A549 (cell line): ENCODE results near the gene CENPQ.

Source experiments
- CHD2 ChIP-seq: fragments of 150-350 bp; IDR thresholded peaks from 2 replicates; pipeline ENCODE4 v1.6.1; 2014; ENCODE audit warnings: low read length; ENCODE audit not compliant: partially characterized antibody
- CHD4 ChIP-seq: fragments of 200-600 bp; sonication (generic); IDR thresholded peaks from 2 replicates; pipeline ENCODE4 v1.6.1; 2016; ENCODE audit warnings: antibody characterized with exemption, mild to moderate bottlenecking, borderline replicate concordance
- EP300 ChIP-seq, 2 experiments: fragments of >200 bp; sonication (Bioruptor Twin); formaldehyde crosslinking; IDR thresholded peaks; 2 replicates in 1 of 2; 3 replicates in 1 of 2; pipeline ENCODE4 v1.6.1; 2016 to 2017
- KDM1A ChIP-seq: fragments of 200-600 bp; sonication (generic); IDR thresholded peaks from 2 replicates; pipeline ENCODE4 v1.6.1; 2016; ENCODE audit warnings: low read depth, mild to moderate bottlenecking
- MAFK ChIP-seq: fragments of 450-650 bp; IDR thresholded peaks from 2 replicates; pipeline ENCODE4 v1.6.1; 2014; ENCODE audit not compliant: partially characterized antibody
- POLR2A ChIP-seq: IDR thresholded peaks from 2 replicates; pipeline ENCODE4 v1.6.1; 2012; ENCODE audit warnings: mild to moderate bottlenecking, low read length
- SMC3 ChIP-seq: fragments of >200 bp; sonication (Bioruptor Twin); formaldehyde crosslinking; IDR thresholded peaks from 3 replicates; pipeline ENCODE4 v1.6.1; 2018; ENCODE audit warnings: inconsistent platforms
- TF ChIP-seq, protein P1 (sequence below): IDR thresholded peaks from 2 replicates; pipeline ENCODE4 v1.6.1; 2012
- TF ChIP-seq, protein P2 (sequence below): fragments of >200 bp; sonication (Bioruptor Twin); formaldehyde crosslinking; IDR thresholded peaks from 3 replicates; pipeline ENCODE4 v1.5.1; 2016

DNA sequence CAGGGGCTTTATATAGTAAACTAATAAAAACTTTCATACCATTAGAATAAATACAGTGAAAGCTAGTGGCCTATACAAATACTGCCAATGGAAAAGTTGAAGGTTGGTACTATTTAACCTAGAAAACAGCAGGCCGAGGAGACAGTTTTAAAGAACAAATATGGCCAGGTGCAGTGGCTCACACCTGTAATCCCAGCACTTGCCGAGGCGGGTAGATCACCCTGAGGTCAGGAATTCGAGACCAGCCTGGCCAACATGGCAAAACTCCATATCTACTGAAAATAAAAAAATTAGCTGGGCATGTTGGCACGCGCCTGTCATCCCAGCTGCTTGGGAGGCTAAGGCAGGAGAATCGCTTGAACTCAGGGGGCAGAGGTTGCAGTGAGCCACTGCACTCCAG, 61.4 kb downstream of the CENPQ start:
- TF ChIP-seq POLR2A (no peak), EP300 (IDR thresholded peaks at IDR 0.05) (no peak), KDM1A (no peak), MAFK (no peak), SMC3 (no peak), CHD2 (no peak), CHD4 (no peak)
- TF ChIP-seq, protein P1, sequence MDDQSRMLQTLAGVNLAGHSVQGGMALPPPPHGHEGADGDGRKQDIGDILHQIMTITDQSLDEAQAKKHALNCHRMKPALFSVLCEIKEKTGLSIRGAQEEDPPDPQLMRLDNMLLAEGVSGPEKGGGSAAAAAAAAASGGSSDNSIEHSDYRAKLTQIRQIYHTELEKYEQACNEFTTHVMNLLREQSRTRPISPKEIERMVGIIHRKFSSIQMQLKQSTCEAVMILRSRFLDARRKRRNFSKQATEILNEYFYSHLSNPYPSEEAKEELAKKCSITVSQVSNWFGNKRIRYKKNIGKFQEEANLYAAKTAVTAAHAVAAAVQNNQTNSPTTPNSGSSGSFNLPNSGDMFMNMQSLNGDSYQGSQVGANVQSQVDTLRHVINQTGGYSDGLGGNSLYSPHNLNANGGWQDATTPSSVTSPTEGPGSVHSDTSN: no peak
- TF ChIP-seq, protein P2, sequence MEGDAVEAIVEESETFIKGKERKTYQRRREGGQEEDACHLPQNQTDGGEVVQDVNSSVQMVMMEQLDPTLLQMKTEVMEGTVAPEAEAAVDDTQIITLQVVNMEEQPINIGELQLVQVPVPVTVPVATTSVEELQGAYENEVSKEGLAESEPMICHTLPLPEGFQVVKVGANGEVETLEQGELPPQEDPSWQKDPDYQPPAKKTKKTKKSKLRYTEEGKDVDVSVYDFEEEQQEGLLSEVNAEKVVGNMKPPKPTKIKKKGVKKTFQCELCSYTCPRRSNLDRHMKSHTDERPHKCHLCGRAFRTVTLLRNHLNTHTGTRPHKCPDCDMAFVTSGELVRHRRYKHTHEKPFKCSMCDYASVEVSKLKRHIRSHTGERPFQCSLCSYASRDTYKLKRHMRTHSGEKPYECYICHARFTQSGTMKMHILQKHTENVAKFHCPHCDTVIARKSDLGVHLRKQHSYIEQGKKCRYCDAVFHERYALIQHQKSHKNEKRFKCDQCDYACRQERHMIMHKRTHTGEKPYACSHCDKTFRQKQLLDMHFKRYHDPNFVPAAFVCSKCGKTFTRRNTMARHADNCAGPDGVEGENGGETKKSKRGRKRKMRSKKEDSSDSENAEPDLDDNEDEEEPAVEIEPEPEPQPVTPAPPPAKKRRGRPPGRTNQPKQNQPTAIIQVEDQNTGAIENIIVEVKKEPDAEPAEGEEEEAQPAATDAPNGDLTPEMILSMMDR: no peak
